Measurements from ENCODE around the gene MERTK. TPM values are rescaled to one million over a fixed set of nuclear protein-coding genes. Genes with fewer than 3 reads are reported as not detected.
"Not testable (repeated sequence)": the region's sequence is repeated elsewhere in the genome, so short reads cannot be mapped to it uniquely, and the experiment has no call there.

The MERTK gene
- total and polyA plus RNA-seq, 9 donors, result 8.3 to 21.9 (median 13.7) TPM

DNA sequence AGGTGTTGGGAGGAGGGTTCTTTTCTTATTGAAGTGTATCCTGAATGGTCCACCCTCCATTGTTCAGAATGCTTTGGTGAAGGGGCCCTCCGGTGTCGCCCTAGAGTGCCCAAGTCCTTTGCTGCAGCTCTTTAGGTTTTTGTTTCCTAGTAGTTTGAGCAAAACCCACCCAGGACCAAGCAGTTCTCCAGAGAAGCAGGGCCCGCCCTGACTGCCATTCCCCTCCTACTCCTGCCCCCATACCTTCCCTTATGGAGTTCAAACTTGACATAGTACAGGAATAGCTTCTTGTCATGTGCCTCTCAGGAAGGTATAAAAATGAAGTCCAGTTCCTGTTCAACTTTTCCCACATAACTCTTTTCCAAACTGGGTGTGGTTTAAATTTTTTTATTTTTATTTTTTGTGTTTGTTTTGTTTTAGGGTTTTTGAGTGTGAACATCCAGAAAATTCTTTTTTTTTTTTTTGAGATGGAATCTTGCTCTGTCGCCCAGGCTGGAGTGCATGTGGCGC, 5.6 kb downstream of the MERTK start:
- Histone ChIP-seq H3K4me1 (ENCODE audit: insufficient read depth) (peaks cover 11% of the 10 kb centered on the region), H3K36me3 (no peaks in the 10 kb centered on the region), H3K9me3 (no peaks in the 10 kb centered on the region), H3K4me3 (no peak overlapping the region), H3K27me3 (no peaks in the 10 kb centered on the region), H3K27ac (no peak overlapping the region)
- TF ChIP-seq POLR2A (IDR thresholded peaks at IDR 0.05) (no peak), EP300 (IDR thresholded peaks at IDR 0.05) (no peak)
- TF ChIP-seq, protein P1, sequence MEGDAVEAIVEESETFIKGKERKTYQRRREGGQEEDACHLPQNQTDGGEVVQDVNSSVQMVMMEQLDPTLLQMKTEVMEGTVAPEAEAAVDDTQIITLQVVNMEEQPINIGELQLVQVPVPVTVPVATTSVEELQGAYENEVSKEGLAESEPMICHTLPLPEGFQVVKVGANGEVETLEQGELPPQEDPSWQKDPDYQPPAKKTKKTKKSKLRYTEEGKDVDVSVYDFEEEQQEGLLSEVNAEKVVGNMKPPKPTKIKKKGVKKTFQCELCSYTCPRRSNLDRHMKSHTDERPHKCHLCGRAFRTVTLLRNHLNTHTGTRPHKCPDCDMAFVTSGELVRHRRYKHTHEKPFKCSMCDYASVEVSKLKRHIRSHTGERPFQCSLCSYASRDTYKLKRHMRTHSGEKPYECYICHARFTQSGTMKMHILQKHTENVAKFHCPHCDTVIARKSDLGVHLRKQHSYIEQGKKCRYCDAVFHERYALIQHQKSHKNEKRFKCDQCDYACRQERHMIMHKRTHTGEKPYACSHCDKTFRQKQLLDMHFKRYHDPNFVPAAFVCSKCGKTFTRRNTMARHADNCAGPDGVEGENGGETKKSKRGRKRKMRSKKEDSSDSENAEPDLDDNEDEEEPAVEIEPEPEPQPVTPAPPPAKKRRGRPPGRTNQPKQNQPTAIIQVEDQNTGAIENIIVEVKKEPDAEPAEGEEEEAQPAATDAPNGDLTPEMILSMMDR (IDR thresholded peaks at IDR 0.05), result no peak
- DNase-seq, result no peak
- 90 to 95% (median 90%) methylated on average over 5 of the region's 5 CpGs for WGBS, 3 donors
- intact Hi-C loops (cut with DNase I), result loop anchor here in 2 of 4 donors (5.0 to 10.0 kb wide), 2 partner anchors 51 to 128 kb away; no protein-coding TSS in a partner anchor

- TF ChIP-seq EP300 (IDR thresholded peaks at IDR 0.05), result no peak
- no peak for TF ChIP-seq POLR2A (IDR thresholded peaks at IDR 0.05)
- TF ChIP-seq, protein P1 (IDR thresholded peaks at IDR 0.05), result no peak
- WGBS, 3 donors, result 88 to 94% (median 90%) methylated on average over 10 of the region's 10 CpGs
- Histone ChIP-seq H3K4me1 (ENCODE audit: insufficient read depth) (peaks cover 11% of the 10 kb centered on the region), H3K27me3 (no peaks in the 10 kb centered on the region), H3K27ac (no peak overlapping the region), H3K9me3 (no peaks in the 10 kb centered on the region), H3K4me3 (no peak overlapping the region), H3K36me3 (no peaks in the 10 kb centered on the region)
- intact Hi-C loops (cut with DNase I), result loop anchor here in 2 of 4 donors (5.0 to 10.0 kb wide), 2 partner anchors 50 to 127 kb away; no protein-coding TSS in a partner anchor
- no peak for DNase-seq
These were observed 6.5 kb downstream of the MERTK start for GRCh38 chr2:111904726-111905474.

DNA sequence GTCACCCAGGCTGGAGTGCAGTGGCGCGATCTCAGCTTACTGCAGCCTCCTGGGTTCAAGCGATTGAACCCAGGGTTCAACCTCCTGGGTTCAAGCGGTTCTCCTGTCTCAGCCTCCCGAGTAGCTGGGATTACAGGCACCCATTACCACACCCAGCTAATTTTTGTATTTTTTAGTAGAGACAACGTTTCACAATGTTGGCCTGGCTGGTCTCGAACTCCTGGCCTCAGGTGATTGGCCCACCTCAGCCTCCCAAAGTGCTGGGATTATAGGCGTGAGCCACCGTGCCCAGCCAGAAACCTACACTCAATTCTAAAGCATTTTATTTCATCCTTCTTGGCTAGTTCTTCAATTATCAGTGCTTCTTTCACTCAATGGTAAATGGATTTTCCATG, 7.1 kb downstream of the MERTK start:
- Histone ChIP-seq H3K4me1 (ENCODE audit: insufficient read depth) (peaks cover 13% of the 10 kb centered on the region), H3K27ac (peak overlapping the region in 1 of 2 donors; percentile 39)
- H3K27me3 ChIP-seq, H3K4me3 ChIP-seq, H3K36me3 ChIP-seq, H3K9me3 ChIP-seq, DNase-seq: not testable (repeated sequence)
- WGBS, 3 donors, result 96 to 97% (median 96%) methylated on average over 9 of the region's 9 CpGs
- intact Hi-C loops (cut with DNase I), result loop anchor here in 1 of 4 donors (10.0 kb wide), 1 partner anchor 49 kb away; no protein-coding TSS in a partner anchor

DNA sequence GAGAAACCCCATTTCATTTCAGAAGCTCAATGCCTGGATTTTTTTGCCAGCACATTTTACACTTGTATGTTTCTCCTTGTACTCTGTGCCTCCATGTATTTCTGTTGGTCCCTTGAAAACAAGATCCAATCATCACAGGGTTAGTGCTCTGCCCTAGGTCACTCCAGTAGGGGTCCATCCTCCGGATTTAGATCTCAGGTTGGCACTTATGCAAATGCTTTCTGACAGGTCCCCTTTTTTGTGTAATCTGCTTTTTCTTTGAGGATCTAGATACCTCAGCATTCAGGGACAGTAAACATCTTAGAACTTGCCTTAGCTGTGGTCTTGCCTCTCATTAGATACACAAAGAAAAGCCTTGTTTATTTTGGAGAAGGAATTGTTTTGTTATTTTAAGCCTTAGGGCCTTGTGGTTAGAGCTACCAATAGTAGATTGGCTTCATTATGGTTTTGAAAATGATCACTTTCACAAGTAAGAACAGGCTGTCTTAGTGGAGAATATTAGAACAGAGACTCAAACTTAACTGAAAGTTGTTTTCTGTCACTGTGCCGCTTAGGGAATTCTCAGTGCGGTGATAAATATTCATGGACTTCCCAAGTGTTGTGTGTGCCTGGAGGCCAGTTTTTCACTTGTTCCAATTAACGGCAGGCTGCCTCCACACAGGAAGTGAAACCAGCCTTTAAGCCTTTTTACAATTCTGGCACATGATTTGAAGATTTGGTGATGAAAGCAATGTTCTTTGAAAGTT, 7.8 kb downstream of the MERTK start:
- DNase-seq, result no peak
- Histone ChIP-seq H3K36me3 (no peaks in the 10 kb centered on the region), H3K4me3 (no peak overlapping the region), H3K4me1 (ENCODE audit: insufficient read depth) (peaks cover 11% of the 10 kb centered on the region), H3K27ac (peak overlapping the region; percentile 35 to 39), H3K27me3 (no peaks in the 10 kb centered on the region), H3K9me3 (no peaks in the 10 kb centered on the region)
- TF ChIP-seq EP300 (IDR thresholded peaks at IDR 0.05) (no peak), POLR2A (IDR thresholded peaks at IDR 0.05) (no peak)
- TF ChIP-seq, protein P1 (IDR thresholded peaks at IDR 0.05), result no peak
- intact Hi-C loops (cut with DNase I), result loop anchor here in 1 of 4 donors (10.0 kb wide), 1 partner anchor 49 kb away; no protein-coding TSS in a partner anchor
- 4 to 6% (median 5%) methylated on average over 4 of the region's 4 CpGs for WGBS, 3 donors

Measured in ovary (tissue), 9 donors.